ENCODE results near the gene IGDCC3. TPM values are rescaled to one million over a fixed set of nuclear protein-coding genes. Genes with fewer than 3 reads are reported as not detected.

IGDCC3 gene
- total RNA-seq, 1 experiment from 2014 or later = 53.5 TPM

- no peak for TF ChIP-seq E2F4 (CRISPR knock-in tag; IDR thresholded peaks at IDR 0.05; ENCODE audit: borderline replicate concordance, low read depth)
- TF ChIP-seq HMGA2 (CRISPR knock-in tag; IDR thresholded peaks at IDR 0.05) = no peak
- no peak for TF ChIP-seq FOXJ3 (CRISPR knock-in tag; IDR thresholded peaks at IDR 0.05; ENCODE audit: borderline replicate concordance)
- no peak for TF ChIP-seq ZNF416 (CRISPR knock-in tag; IDR thresholded peaks at IDR 0.05)
These were observed 65.3 kb downstream of the IGDCC3 start (continued) for GRCh38 chr15:65312400-65312916.

GRCh38 chr15:65311760-65312159 is 66.0 kb downstream of the IGDCC3 start:
- Mint-ChIP-seq H3K4me3 (no peak overlapping the region), H3K9me3 (no peaks in the 10 kb centered on the region), H3K27ac (no peak overlapping the region), H3K36me3 (no peaks in the 10 kb centered on the region), H3K27me3 (ENCODE audit: low read depth) (no peaks in the 10 kb centered on the region), H3K4me1 (peaks cover 17% of the 10 kb centered on the region)
- ATAC-seq = no peak
- ChIA-PET POLR2A (interaction anchor here (0.7 kb wide), 1 partner anchor 25 kb away, joined by 6 read pairs; the partner anchor contains the start of gene PARP16), CTCF (no interaction called here)
- no peak for DNase-seq (ENCODE audit: low spot score)
- no peak for TF ChIP-seq CREB1 (CRISPR knock-in tag; IDR thresholded peaks at IDR 0.05)
- no peak for TF ChIP-seq ARID4B (CRISPR knock-in tag; IDR thresholded peaks at IDR 0.05; ENCODE audit: borderline replicate concordance)
- no peak for TF ChIP-seq FOXP4 (CRISPR knock-in tag; IDR thresholded peaks at IDR 0.05)
- TF ChIP-seq IRF2 (CRISPR knock-in tag; IDR thresholded peaks at IDR 0.05; ENCODE audit: borderline replicate concordance, low read depth) = no peak

- H3K9me3 Mint-ChIP-seq = no peaks in the 10 kb centered on the region
- DNase-seq (ENCODE audit: low spot score) (no peak), ATAC-seq (no peak)
- H3K4me3 Mint-ChIP-seq = no peak overlapping the region
- H3K27ac Mint-ChIP-seq = no peak overlapping the region
- H3K27me3 Mint-ChIP-seq (ENCODE audit: low read depth) = no peaks in the 10 kb centered on the region
- peaks cover 17% of the 10 kb centered on the region for H3K4me1 Mint-ChIP-seq
- no peak for TF ChIP-seq NR3C1 (CRISPR knock-in tag; conservative IDR thresholded peaks at IDR 0.05; ENCODE audit: low read depth)
- no peak for TF ChIP-seq ZNF396 (CRISPR knock-in tag; IDR thresholded peaks at IDR 0.05; ENCODE audit: borderline replicate concordance)
- no peak for TF ChIP-seq GRHL2 (CRISPR knock-in tag; IDR thresholded peaks at IDR 0.05; ENCODE audit: insufficient replicate concordance, severe bottlenecking)
- TF ChIP-seq ERG (CRISPR knock-in tag; IDR thresholded peaks at IDR 0.05) = no peak
- no peak for TF ChIP-seq E2F5 (CRISPR knock-in tag; IDR thresholded peaks at IDR 0.05)
- no peak for TF ChIP-seq ZNF138 (CRISPR knock-in tag; conservative IDR thresholded peaks at IDR 0.05)
- no peak for TF ChIP-seq HMGXB4 (CRISPR knock-in tag; IDR thresholded peaks at IDR 0.05)
- ChIA-PET POLR2A (interaction anchor here (0.6 kb wide), 1 partner anchor 36 kb away, joined by 6 read pairs; no protein-coding TSS in a partner anchor), CTCF (interaction anchor here (0.7 to 3.0 kb wide), 4 partner anchors 8 to 90 kb away, joined by 3 to 12 read pairs (median 4); no protein-coding TSS in a partner anchor)
- H3K36me3 Mint-ChIP-seq = no peaks in the 10 kb centered on the region
These were observed 67.2 kb downstream of the IGDCC3 start for GRCh38 chr15:65310431-65311137.
